HCT116 (cell line): ENCODE data around the gene YOD1. TPM values are rescaled to one million over a fixed set of nuclear protein-coding genes. Genes with fewer than 3 reads are reported as not detected.

Experiments used
- ATAC-seq: fragments of 200-7000 bp; cut with Tn5 transposase; 2 replicates; pipeline ENCODE4 v1.9.1; 2020; ENCODE audit warnings: mild to moderate bottlenecking, moderate library complexity
- BruUV-seq: library from RNA; stranded (reverse); fragments of 400-500 nt; replicated peaks from 2 replicates; lab custom pipeline; 2021; lab: Mats Ljungman, UMichigan
- CTCF ChIA-PET: fragments of 300-600 bp; sonication (Branson Sonifier 250); formaldehyde crosslinking; loops from one replicate; lab custom pipeline; 2021; ENCODE audit warnings: antibody characterized with exemption; lab: Charles Lee
- POLR2A ChIA-PET: fragments of 300-600, 350-600 bp; sonication (Branson Sonifier 250); formaldehyde crosslinking; loops from one replicate; lab custom pipeline; 2021; ENCODE audit warnings: antibody characterized with exemption; lab: Charles Lee
- RAD21 ChIA-PET, 2 experiments: fragments of 300-600 bp; sonication (Branson Sonifier 250); formaldehyde crosslinking; loops; one replicate each; lab custom pipeline; 2023; ENCODE audit warnings: low total read pairs in 2 of 2; ENCODE audit not compliant: uncharacterized antibody in 2 of 2, unreplicated experiment in 2 of 2, low non-redundant PET in 1 of 2; lab: Charles Lee
- DNase-seq: peaks from one replicate; pipeline ENCODE4 v3.0.0-alpha.2; 2010; ENCODE audit warnings: low read depth, low spot score
- H2AFZ ChIP-seq: fragments of 200-600 bp; shearing (Covaris generic), sonication (generic); 2 replicates; pipeline ENCODE4 v1.6.1; 2017; ENCODE audit warnings: low read depth, mixed run types, mixed read lengths, antibody characterized with exemption, low read length; ENCODE audit not compliant: poor library complexity, severe bottlenecking
- H3K27ac ChIP-seq: 2 replicates; pipeline ENCODE4 v1.5.1; 2012; ENCODE audit warnings: low read depth, low read length
- H3K27me3 ChIP-seq: fragments of 200-600 bp; sonication (generic); 2 replicates; pipeline ENCODE4 v1.6.1; 2016; ENCODE audit warnings: mixed run types, low read length, mixed read lengths; ENCODE audit not compliant: insufficient read depth
- H3K36me3 ChIP-seq, 2 experiments: fragments of 200-500 bp in 1 of 2; fragments of 200-600 bp in 1 of 2; sonication (Bioruptor generic) in 1 of 2; sonication (generic) in 1 of 2; 2 replicates each; pipeline versions ENCODE4 v1.5.1 to v1.6.1; 2014 to 2016; ENCODE audit warnings: low read length in 2 of 2, inconsistent platforms in 1 of 2, mixed read lengths in 1 of 2, mixed run types in 1 of 2; ENCODE audit not compliant: insufficient read depth in 2 of 2, control insufficient read depth in 1 of 2
- H3K4me1 ChIP-seq, 2 experiments: fragments of 200-600 bp in 1 of 2; sonication (generic) in 1 of 2; 2 replicates each; pipeline versions ENCODE4 v1.5.1 to v1.6.1; 2012 to 2017; ENCODE audit warnings: low read length in 2 of 2, inconsistent platforms in 1 of 2, mild to moderate bottlenecking in 1 of 2, mixed read lengths in 1 of 2, mixed run types in 1 of 2, moderate library complexity in 1 of 2; ENCODE audit not compliant: insufficient read depth in 2 of 2, control insufficient read depth in 1 of 2
- H3K4me2 ChIP-seq: fragments of 200-600 bp; sonication (generic); 2 replicates; pipeline ENCODE4 v1.6.1; 2017; ENCODE audit warnings: mixed run types, low read length, mixed read lengths
- H3K4me3 ChIP-seq, 2 experiments: fragments of 200-600 bp in 1 of 2; sonication (generic) in 1 of 2; replicated peaks in 1 of 2; 2 replicates each; pipeline ENCODE4 v1.5.1; 2011 to 2016; ENCODE audit warnings: low read length in 2 of 2, control low read depth in 1 of 2, low read depth in 1 of 2, mild to moderate bottlenecking in 1 of 2, mixed read lengths in 1 of 2, mixed run types in 1 of 2
- H3K79me2 ChIP-seq: fragments of 200-600 bp; sonication (generic); 2 replicates; pipeline ENCODE4 v1.6.1; 2017; ENCODE audit warnings: mild to moderate bottlenecking, mixed run types, low read length, moderate library complexity, mixed read lengths; ENCODE audit not compliant: insufficient read depth
- H3K9ac ChIP-seq: fragments of 200-600 bp; sonication (generic); 2 replicates; pipeline ENCODE4 v1.6.1; 2016; ENCODE audit warnings: low read length, mixed read lengths
- H3K9me2 ChIP-seq: fragments of 200-600 bp; sonication (generic), shearing (Covaris generic); 2 replicates; pipeline ENCODE4 v1.6.1; 2017; ENCODE audit warnings: mixed run types, mild to moderate bottlenecking, moderate library complexity; ENCODE audit not compliant: insufficient read depth
- H3K9me3 ChIP-seq, 2 experiments: fragments of 200-500 bp in 1 of 2; fragments of 200-600 bp in 1 of 2; sonication (Bioruptor generic) in 1 of 2; sonication (generic) in 1 of 2; 2 replicates each; pipeline ENCODE4 v1.6.1; 2014 to 2017; ENCODE audit warnings: low read length in 2 of 2, mixed read lengths in 2 of 2, inconsistent platforms in 1 of 2, low read depth in 1 of 2, mild to moderate bottlenecking in 1 of 2, mixed run types in 1 of 2, moderate library complexity in 1 of 2; ENCODE audit not compliant: control insufficient read depth in 1 of 2, insufficient read depth in 1 of 2
- H4K20me1 ChIP-seq: fragments of 200-600 bp; sonication (generic), shearing (Covaris generic); 2 replicates; pipeline ENCODE4 v1.6.1; 2017; ENCODE audit warnings: mixed run types, mild to moderate bottlenecking, moderate library complexity; ENCODE audit not compliant: insufficient read depth
- CBX3 ChIP-seq: IDR thresholded peaks from 2 replicates; pipeline ENCODE4 v1.6.1; 2012; ENCODE audit warnings: low read depth
- EGR1 ChIP-seq: IDR thresholded peaks from 2 replicates; pipeline ENCODE4 v1.6.1; 2012; ENCODE audit warnings: low read depth
- POLR2A ChIP-seq: IDR thresholded peaks from 2 replicates; pipeline ENCODE4 v1.7.0; 2011; ENCODE audit warnings: borderline replicate concordance; ENCODE audit not compliant: insufficient read depth, insufficient read length; ENCODE audit errors: extremely low read depth
- TCF7L2 ChIP-seq: IDR thresholded peaks from 2 replicates; pipeline ENCODE4 v1.7.0; 2011; ENCODE audit warnings: borderline replicate concordance, inconsistent platforms; ENCODE audit not compliant: insufficient read depth, insufficient read length; ENCODE audit errors: extremely low read depth
- ZFX ChIP-seq: fragments of 450-650 bp; IDR thresholded peaks from 2 replicates; pipeline ENCODE4 v1.6.1; 2017
- intact Hi-C: fragments of 100-400 bp; cut with micrococcal nuclease; formaldehyde crosslinking; loops from 2 replicates; pipeline ENCODE4 v1.10.0; 2022
- total RNA-seq: library from RNA; stranded (reverse); gene quantifications from one replicate; pipeline ENCODE4 v1.2.1, GENCODE V29; 2021; ENCODE audit not compliant: unreplicated experiment
- TF ChIP-seq, protein P1 (sequence below): IDR thresholded peaks from 2 replicates; pipeline ENCODE4 v1.6.1; 2011; ENCODE audit warnings: mild to moderate bottlenecking, low read length, moderate library complexity; ENCODE audit not compliant: insufficient replicate concordance; ENCODE audit errors: extremely low read depth
- TF ChIP-seq, protein P2 (sequence below), 3 experiments: fragments of 200-600 bp in 1 of 3; sonication (generic) in 1 of 3; IDR thresholded peaks in 2 of 3; conservative IDR thresholded peaks in 1 of 3; 2 replicates each; pipeline ENCODE4 v1.5.1; 2012 to 2017; ENCODE audit warnings: low read depth in 2 of 3, low read length in 2 of 3, antibody characterized with exemption in 1 of 3, borderline replicate concordance in 1 of 3, control low read depth in 1 of 3, mild to moderate bottlenecking in 1 of 3, mixed read lengths in 1 of 3, mixed run types in 1 of 3, moderate library complexity in 1 of 3; ENCODE audit not compliant: insufficient read depth in 1 of 3
- TF ChIP-seq, protein P3 (sequence below): IDR thresholded peaks from 2 replicates; pipeline ENCODE4 v1.6.1; 2012

Gene YOD1
- total RNA-seq, 1 experiment from 2014 or later: 13.6 TPM

GRCh38 chr1:207049054-207049453 is 2.0 kb downstream of the YOD1 start:
- BruUV-seq: no TSS peak
- intact Hi-C loops: no loop called here
- Histone ChIP-seq H3K79me2 (peaks cover 67% of the 10 kb centered on the region), H3K9ac (peak overlapping the region; percentile 96; the same call in 1 of the 2 replicates), H3K9me3 (no peaks in the 10 kb centered on the region), H3K9me2 (no peaks in the 10 kb centered on the region), H3K27ac (no peak overlapping the region), H3K27me3 (no peaks in the 10 kb centered on the region), H3K4me2 (peak overlapping the region; percentile 73), H3K36me3 (peaks cover 14 to 30% of the 10 kb centered on the region in 2 experiments), H3K4me3 (peak overlapping the region; percentile 88 to 90; a peak in 3 of 4 replicates), H3K4me1 (peaks cover 11 to 29% of the 10 kb centered on the region in 2 experiments), H2AFZ (no peak overlapping the region), H4K20me1 (peaks cover 8% of the 10 kb centered on the region; the same call in 1 of the 2 replicates)
- no peak for DNase-seq
- TF ChIP-seq, protein P1, sequence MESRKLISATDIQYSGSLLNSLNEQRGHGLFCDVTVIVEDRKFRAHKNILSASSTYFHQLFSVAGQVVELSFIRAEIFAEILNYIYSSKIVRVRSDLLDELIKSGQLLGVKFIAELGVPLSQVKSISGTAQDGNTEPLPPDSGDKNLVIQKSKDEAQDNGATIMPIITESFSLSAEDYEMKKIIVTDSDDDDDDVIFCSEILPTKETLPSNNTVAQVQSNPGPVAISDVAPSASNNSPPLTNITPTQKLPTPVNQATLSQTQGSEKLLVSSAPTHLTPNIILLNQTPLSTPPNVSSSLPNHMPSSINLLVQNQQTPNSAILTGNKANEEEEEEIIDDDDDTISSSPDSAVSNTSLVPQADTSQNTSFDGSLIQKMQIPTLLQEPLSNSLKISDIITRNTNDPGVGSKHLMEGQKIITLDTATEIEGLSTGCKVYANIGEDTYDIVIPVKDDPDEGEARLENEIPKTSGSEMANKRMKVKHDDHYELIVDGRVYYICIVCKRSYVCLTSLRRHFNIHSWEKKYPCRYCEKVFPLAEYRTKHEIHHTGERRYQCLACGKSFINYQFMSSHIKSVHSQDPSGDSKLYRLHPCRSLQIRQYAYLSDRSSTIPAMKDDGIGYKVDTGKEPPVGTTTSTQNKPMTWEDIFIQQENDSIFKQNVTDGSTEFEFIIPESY: no peak
- no peak for TF ChIP-seq TCF7L2
- TF ChIP-seq, protein P2, sequence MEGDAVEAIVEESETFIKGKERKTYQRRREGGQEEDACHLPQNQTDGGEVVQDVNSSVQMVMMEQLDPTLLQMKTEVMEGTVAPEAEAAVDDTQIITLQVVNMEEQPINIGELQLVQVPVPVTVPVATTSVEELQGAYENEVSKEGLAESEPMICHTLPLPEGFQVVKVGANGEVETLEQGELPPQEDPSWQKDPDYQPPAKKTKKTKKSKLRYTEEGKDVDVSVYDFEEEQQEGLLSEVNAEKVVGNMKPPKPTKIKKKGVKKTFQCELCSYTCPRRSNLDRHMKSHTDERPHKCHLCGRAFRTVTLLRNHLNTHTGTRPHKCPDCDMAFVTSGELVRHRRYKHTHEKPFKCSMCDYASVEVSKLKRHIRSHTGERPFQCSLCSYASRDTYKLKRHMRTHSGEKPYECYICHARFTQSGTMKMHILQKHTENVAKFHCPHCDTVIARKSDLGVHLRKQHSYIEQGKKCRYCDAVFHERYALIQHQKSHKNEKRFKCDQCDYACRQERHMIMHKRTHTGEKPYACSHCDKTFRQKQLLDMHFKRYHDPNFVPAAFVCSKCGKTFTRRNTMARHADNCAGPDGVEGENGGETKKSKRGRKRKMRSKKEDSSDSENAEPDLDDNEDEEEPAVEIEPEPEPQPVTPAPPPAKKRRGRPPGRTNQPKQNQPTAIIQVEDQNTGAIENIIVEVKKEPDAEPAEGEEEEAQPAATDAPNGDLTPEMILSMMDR (IDR thresholded peaks at IDR 0.05 in 2 of 3, conservative IDR thresholded peaks at IDR 0.05 in 1 of 3; ENCODE audit: borderline replicate concordance in 1 of 3, insufficient read depth in 1 of 3, low read depth in 2 of 3, low read length in 2 of 3): no peak
- TF ChIP-seq POLR2A: no peak
- TF ChIP-seq, protein P3, sequence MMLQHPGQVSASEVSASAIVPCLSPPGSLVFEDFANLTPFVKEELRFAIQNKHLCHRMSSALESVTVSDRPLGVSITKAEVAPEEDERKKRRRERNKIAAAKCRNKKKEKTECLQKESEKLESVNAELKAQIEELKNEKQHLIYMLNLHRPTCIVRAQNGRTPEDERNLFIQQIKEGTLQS: no peak
- TF ChIP-seq EGR1: no peak
- no peak for TF ChIP-seq CBX3
- TF ChIP-seq ZFX: no peak
- no peak for ATAC-seq
- POLR2A ChIA-PET: no interaction called here
- RAD21 ChIA-PET: no interaction called here
- CTCF ChIA-PET: interaction anchor here (1.1 kb wide), 1 partner anchor 27 kb away, joined by 4 read pairs; no protein-coding TSS in a partner anchor
